NCI-H2196 treated with DMSO at 0.1 percent for 48 hours (cell line): ENCODE data around the gene CGB1.
"Not testable (repeated sequence)": the region's sequence is repeated elsewhere in the genome, so short reads cannot be mapped to it uniquely, and the experiment has no call there.

ENCODE experiments used
- DNase-seq: peaks from one replicate; lab custom pipeline; 2025; ENCODE audit not compliant: unreplicated experiment; lab: John Stamatoyannopoulos, UW

Gene CGB1

DNA sequence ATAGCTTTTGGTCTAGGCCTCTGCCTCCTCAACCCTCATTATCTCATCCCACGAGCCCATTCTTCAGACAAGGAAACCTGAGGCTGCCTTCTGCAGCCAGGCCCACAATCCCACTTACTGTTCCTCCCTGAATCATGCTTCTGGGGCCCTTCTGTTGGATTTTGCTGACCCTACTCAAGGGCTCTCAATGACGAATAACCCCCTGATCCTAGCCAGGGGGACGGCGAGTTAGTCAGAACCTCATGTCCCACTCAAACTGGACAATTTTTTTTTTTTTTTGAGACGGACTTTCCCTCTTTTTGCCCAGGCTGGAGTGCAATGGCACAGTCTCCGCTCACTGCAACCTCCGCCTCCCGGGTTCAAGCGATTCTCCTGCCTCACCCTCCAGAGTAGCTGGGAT, 14.6 kb downstream of the CGB1 start:
- DNase-seq: no peak

DNA sequence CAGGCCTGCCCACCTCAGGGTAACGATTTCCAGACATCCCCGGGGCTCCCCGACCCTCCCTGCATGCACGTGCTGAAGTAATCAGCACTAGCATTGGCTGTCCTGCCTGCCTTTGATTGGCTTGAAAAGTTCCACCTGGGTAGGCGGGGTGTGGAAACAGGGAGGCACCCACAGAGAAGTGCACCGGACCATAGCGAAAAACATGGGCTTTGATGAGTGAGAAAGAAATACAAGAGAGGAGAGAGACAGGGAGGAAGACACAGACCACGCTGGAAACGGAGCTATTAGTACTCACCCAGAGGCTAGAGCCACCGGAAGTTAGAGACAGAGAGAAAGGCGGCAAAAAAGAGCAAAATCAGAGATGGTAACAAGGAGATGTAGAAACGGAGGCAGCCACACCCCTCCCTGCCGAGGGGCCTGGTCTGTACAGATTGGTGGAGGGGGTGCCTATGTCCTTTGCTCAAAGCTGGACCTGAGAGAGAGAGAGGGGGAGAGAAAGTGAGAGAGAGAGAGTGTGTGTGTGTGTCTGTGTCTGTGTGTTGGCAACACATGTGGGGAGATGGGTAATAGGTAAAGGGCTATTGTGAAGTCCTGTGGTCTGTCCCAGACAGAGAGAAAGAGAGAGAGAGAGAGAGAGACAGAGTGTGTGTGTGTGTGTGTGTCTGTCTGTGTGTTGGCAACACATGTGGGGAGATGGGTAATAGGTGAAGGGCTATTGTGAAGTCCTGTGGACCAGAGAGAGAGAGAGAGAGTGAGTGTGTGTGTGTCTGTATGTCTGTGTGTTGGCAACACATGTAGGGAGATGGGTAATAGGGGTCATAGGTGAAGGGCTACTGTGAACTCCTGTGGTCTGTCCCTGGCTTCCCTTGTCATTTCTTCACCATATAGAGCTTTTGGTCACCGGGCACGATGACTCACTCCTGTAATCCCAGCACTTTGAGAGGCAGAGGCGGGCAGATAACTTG, 15.5 kb downstream of the CGB1 start:
- DNase-seq: no peak

DNA sequence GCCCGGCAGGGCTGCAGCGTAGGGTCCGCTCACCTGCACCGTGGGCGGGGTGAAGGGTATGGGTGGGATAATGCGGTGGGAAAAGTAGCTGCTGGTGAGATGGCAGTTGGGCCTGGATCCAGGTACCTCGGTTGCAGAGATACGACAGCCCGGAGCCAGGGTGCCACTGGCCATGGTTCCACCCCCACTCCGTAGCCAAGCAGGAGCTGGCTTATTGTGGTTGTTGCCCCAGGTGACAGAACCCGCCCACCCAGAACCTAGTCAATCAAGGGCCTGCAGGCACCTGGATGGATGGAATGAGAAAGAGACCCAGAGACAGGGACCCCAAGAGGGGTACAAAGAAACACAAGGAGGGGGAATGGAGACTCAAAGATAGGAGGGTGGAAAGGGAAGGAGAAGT, 16.4 kb downstream of the CGB1 start:
- no peak for DNase-seq

DNA sequence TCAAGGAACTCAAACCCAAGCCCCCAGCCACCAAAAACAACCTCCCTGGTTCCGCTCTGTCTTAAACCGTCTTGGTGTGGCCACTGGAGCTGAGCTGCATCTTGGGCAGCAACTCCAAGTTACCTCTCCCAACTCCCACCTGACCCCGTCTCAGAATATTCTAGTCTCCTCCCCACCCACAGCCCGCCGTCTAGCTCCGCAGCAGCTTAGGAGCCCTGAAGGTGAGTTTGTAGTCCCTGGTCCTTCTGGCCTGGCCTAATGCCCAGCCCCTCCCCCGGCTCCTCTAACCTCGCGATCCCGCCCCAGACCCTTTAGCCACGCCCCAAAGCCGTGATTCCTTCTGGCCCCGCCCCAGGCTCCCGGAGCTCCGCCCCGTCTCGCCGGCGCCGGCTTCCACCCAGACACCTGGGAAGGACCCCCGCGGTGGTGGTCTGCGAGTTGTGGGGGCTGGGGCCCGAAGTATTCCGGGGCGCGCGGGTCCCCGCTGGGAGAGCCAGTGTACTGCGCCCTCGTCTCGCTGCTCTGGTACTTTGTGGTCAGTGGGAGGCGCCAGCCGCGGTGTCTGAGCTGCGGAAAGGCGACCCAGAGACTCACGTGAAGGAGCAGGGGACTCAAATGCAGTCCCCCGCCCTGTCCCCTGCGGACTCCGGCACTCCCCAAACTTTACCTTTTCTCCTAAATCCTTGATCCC, 17.3 kb downstream of the CGB1 start:
- peak; percentile 50 for DNase-seq

DNA sequence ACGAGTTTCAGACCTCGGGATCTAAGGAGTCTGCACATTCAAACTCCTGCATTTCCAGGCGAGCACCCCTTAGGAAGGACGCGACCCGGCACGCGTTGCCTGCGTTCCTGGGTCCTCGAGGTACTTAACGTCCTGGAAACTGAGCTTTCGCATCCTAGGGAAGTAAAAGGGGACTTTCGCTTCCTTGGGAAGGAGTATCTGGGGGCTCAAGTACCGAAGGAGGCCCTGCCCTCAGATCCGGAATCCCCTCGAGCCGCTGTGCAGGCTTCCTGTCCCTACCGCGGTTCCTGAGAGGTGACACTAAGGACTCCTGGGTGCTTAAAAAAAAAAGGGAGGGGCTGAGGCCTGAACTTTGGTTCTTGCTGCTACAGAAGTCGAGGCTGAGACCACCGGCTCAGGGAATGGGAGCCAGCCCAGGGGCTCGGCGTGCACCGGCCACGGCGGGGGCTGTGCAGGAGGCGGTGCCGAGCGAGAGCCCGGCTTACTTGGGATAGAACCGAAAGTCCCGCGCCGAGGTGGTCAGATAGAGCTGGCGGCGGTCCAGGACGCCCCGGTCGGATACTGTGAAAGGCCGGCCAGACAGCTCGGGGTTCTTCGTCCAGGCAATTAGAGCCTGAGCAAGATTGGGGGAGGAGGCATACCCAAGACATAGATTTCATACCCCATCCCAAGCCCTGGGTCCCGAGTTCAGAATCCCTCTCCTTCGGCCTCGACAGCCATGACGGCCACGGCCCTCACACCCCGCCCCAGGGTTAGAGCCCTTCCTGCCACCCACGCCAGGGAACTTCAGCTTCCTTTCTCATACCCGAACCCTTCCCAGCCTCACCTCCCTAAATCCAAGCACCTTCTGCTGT, 18.1 kb downstream of the CGB1 start:
- not testable (repeated sequence) for DNase-seq

DNA sequence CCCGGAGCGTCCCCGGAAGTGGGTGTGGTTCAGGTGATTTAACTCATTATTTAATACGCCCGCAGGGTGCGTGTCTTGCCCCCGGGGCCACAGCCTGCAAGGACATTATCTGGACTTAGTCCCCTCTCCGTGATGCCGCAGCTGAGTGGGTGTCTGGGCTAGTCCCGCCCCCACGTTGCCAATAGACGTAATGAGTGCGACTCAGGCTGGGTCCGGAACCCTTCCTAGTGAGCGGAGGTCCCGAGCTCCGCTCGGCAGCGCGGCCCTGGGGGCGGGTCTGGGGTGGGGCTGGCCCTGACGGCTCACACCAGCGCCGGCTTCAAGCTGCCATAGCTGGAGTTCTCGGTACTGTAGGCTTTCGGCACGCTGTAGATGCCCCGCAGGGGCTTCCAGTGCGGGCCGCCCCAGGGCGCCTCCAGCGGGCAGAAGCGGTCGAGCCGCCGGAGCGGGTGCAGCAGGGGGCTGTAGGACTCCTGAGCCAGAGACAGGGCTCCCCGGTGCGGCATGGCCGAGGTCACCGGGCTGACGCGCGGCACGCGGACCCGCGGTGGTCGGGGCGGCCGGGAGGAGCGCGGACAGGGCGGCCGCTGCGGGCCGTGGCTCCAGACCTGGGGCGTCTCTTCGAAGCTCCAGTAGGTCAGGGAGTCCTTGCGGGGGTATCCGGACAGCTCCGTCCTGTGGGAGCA, 18.9 kb downstream of the CGB1 start:
- DNase-seq: no peak

DNA sequence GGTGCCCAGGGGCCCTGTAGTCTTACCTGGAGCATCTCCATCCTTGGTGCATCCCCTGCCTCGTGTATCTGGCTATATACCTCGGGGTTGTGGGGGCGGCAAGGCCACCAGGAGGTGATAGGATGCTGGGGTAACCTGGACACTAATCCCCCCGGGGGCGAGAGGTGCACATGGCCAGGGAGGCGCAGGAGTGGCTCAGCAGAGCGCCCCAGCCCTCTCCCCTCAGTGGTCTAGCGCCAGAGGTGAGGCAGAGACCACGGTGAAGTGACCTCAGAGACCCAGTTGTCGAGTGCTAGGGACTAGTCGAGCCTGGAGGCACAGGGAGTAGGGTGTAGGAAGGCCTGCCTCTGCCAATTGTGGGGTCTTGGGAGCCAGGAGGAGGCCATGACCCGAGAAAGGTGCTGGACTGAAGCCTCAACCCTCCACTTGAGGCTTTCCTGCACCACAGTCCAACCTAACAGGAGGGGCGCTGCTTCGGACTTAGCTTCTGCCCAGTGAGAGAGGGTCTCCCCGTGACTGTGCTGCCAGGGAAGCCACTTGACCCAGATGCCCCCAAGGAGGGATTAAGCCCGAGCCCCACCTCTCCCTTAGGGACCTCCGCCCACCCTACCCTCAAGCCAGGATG, 19.5 kb downstream of the CGB1 start, which contains the start of gene LHB:
Gene LHB, minus strand, starts transcription at position 51 of the 625 bp plus-strand sequence. Its CDS starts 10 bp downstream, at position 41.
- no peak for DNase-seq

DNA sequence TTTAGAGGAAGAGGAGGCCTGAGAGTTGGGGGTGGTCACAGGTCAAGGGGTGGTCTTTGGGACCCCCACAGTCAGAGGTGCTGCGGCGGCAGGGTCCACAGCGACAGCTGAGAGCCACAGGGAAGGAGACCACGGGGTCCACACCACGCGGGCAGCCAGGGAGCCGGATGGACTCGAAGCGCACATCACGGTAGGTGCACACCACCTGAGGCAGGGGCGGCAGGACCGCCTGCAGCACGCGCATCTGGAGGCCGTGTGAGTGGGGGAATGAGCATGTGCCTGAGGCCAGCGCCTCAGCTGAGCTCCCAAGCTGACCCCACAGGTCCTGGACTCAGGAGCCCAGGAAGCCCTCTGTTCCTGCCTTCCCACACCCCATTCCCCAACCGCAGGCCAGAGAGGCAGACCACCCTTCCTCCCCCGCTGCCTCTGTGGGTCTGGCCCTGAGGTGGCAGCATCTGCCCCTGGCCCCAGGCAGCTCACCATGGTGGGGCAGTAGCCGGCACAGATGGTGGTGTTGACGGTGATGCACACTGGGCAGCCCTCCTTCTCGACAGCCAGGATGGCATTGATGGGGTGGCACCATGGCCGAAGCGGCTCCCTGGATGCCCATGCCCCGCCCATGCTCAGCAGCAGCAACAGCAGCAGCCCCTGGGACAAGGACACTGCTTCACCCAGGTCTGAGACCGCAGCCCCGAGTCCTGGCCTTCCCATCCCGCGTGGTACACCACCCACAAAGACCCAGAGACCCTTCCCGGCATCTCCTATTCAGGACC, 20.4 kb downstream of the CGB1 start:
- DNase-seq: no peak

DNA sequence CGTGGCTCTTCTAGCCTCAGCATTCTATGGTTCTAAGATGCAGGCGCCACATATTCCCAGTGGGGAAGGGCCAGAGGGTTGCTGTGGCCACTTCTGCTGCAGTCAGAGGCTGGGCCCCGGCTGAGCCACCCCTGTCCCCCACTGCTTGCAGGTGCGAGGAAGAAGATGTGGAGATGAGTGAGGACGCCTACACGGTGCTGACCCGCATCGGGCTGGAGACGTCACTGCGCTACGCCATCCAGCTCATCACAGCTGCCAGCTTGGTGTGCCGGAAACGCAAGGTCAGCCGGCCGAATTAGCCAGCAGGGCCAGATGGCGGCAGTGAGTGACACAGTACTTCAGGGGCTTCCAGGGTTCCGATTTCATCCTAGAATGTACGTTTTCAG, 21.8 kb downstream of the CGB1 start:
- no peak for DNase-seq

DNA sequence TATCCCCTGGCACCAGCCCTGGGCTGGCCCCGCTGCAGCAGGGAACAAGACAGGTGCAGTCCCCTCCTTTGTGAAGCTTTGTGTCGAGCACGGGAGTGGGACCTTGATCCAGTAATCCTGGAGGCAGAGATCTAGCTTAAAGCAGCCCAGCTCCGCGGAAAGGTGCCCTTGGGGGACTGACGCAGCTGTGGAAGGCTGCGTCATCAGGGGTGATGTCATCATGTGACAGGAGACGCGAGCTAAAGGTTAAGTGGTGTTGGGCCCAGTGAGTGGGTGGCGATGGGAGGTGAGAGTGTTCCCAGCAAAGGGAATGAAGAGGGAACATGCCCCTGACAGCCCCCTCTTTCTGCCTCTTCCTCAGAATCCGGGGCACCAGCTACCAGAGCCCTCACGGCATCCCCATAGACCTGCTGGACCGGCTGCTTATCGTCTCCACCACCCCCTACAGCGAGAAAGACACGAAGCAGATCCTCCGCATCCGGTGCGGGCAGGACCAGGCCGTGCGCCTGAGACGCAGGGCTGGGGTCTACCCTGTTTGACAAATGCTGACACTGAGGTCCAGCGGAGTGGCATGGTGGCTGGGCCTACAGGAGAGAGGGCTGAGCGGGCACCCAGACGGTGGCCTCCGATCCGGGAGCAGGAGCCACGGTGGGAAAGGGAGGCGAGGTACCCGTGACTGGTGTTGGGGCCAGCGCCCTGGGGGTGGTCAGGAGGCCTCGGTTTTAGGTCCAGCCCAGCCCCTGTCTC, 22.4 kb downstream of the CGB1 start:
- DNase-seq: no peak

DNA sequence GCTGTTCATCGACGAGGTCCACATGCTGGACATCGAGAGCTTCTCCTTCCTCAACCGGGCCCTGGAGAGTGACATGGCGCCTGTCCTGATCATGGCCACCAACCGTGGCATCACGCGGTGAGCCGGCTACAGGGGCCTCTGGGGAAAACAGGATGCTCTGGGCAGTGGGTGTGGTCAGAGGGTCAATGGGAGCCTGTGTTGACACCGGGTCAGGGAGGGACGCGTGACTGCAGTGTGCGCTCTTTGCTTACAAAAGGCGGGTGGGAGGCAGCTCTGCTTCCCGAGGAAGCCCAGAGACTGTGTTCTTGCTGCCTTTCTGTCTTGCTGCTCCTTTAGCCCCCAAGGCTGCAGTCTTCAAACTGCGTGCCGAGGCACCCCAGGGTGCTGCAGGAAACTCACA, 25.5 kb downstream of the CGB1 start:
- no peak for DNase-seq

DNA sequence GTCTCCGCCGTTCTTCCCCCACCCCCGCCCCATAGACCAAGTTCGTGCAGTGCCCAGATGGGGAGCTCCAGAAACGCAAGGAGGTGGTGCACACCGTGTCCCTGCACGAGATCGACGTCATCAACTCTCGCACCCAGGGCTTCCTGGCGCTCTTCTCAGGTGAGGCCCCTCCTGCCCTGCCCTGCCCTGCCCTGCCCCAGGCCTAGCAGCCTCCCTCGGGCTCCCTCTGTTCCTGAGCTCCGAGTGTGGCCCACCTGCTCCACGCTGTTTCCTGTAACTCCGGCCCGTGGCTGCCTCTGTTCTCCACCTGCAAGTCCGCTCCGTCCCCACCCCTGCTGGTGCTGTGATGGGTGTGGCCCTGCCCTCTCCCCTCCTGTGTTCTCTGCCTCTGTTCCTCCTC, 26.2 kb downstream of the CGB1 start:
- no peak for DNase-seq

DNA sequence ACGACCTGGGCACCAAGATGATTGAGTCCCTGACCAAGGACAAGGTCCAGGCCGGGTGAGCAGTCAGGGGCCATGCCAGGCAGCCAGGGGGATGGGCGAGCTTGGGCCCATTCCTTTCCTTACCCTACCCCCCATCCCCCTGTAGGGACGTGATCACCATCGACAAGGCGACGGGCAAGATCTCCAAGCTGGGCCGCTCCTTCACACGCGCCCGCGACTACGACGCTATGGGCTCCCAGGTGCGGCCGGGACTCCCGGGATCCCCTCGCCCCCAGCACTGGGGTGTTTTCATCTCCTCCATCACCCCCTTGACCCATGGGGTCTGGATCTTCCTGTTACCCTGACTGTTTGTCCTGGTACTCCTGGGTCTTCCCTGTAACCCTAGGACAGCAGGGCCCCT, 26.9 kb downstream of the CGB1 start:
- no peak for DNase-seq

DNA sequence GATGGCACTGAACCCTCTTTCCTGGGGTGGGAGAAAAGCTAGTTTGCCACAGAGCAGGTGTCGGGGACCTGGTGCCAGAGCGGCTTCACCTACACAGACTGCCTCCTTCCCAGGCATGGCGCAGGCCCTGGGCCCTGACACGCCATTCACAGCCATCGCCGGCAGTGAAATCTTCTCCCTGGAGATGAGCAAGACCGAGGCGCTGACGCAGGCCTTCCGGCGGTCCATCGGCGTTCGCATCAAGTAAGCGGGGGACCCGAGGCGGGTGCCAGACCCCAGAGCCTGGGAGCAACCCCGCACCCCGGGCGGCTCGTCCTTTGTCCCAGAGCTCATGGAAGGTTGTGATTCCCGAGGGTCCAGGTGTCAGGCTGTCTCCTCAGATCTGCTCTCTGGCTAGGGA, 29.8 kb downstream of the CGB1 start:
- DNase-seq: no peak

DNA sequence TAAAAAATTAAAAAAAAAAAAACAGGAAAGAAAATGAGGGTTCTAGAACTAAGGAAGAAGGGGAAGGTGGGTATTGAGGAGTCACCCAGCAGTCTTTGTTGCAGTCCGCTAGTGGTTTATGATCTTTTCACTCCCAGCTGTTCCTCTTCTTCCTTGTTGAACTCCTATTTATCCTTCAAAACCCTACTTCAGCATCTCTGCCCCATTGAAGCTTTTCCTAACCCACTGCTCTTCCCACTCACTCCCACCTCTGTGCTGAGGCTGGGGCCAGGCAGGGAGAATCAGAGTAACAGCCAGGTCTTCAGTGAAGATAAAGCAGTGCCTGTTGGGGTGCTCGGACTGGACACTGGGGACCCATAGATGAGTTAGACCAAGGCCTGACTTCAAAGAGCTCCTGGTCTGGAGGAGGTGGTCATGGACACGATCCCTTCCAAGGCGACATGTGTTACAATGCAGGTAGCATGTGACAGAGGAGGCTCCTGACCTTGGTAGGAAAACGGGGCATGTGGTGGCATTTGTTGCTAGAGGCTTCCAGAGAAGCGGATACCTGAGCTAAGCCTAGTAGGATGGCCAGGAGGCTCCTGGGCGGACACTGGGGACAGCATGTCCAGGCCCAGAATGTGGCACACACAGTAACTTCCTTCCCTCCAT, 31.6 kb downstream of the CGB1 start:
- DNase-seq: no peak

DNA sequence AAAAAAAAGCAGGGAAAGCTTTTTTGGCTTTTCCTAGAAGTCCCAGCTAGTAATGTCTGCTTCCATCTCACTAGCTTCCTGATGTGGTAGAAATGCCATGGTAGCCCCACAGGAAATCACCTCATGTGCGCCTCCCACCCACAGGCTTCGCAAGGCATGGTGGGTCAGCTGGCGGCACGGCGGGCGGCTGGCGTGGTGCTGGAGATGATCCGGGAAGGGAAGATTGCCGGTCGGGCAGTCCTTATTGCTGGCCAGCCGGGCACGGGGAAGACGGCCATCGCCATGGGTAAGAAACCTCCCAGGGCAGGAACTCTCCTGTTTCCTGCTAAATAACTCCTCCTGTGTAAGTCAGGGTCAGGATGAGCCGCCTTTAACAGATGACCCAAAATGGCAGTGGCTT, 32.6 kb downstream of the CGB1 start:
- DNase-seq: no peak

DNA sequence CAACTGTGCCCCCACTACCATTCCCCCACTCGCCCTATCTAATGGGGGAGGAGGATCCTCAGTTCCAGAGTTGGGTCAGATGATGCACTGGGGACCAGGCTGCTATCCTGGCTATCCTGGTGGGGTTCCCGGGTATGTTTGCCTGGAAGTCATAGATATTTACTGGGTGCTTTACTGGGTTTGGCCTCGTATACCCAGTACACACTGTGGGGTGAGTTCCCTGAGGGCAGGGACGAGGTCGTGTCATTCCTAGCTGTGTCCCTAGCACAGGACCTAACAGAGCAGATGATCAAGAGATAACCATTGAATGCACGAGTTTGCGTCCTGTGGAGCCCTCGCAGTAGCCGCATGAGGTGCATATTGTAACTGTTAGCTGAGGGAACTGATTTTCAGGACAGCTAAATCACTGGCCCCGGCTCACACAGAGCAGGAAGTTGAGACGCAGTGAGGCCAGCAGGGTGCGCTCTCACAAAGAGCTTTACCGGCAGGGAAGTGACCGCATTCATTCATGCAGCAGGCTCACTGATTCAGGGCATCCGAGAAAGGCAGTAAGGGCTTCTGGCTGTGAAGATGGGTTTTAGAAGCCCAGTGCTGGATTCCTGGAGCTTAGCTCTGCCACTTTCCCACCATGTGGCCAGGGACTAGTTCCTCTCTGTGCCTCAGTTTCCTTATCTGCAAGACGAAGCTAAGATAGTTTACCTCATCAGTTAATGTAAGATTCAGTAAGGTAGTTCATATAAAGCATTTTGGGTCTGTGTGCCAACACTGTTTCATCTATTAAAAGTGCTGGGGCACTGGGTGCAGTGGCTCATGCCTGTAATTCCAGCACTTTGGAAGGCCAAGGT, 37.0 kb downstream of the CGB1 start:
- no peak for DNase-seq
